OCI-LY1 (cell line): ENCODE results near the gene MEG3.

ENCODE experiments used
- H2AFZ ChIP-seq: fragments of 200-600 bp; sonication (generic), shearing (Covaris generic); 2 replicates; pipeline ENCODE4 v1.6.0; 2014; ENCODE audit warnings: antibody characterized with exemption, mild to moderate bottlenecking, low read length
- H3F3A ChIP-seq: fragments of 200-600 bp; sonication (generic), shearing (Covaris generic); 2 replicates; pipeline ENCODE4 v1.6.0; 2014; ENCODE audit warnings: mild to moderate bottlenecking, antibody characterized with exemption, low read length, moderate library complexity; ENCODE audit not compliant: insufficient read depth
- H3K27ac ChIP-seq: fragments of 200-600 bp; sonication (generic); 2 replicates; pipeline ENCODE4 v1.5.1; 2014; ENCODE audit warnings: low read length, mixed run types, mild to moderate bottlenecking, low read depth; ENCODE audit not compliant: poor library complexity, severe bottlenecking
- H3K27me3 ChIP-seq: fragments of 200-600 bp; sonication (generic); 2 replicates; pipeline ENCODE4 v1.6.0; 2014; ENCODE audit warnings: antibody characterized with exemption, mild to moderate bottlenecking, low read length, moderate library complexity; ENCODE audit not compliant: insufficient read depth
- H3K36me3 ChIP-seq: fragments of 200-600 bp; sonication (generic); 2 replicates; pipeline ENCODE4 v1.6.1; 2014; ENCODE audit warnings: mild to moderate bottlenecking, antibody characterized with exemption, low read length, moderate library complexity, mixed read lengths; ENCODE audit not compliant: insufficient read depth
- H3K4me1 ChIP-seq: fragments of 200-600 bp; sonication (generic); 2 replicates; pipeline ENCODE4 v1.5.1; 2014; ENCODE audit warnings: mild to moderate bottlenecking, low read length, moderate library complexity; ENCODE audit not compliant: insufficient read depth, severe bottlenecking
- H3K4me2 ChIP-seq: fragments of 200-600 bp; sonication (generic), shearing (Covaris generic); 2 replicates; pipeline ENCODE4 v1.6.1; 2014; ENCODE audit warnings: low read length
- H3K4me3 ChIP-seq: fragments of 200-600 bp; sonication (generic); 2 replicates; pipeline ENCODE4 v1.5.1; 2014; ENCODE audit warnings: low read length, low read depth, mild to moderate bottlenecking, mixed read lengths; ENCODE audit not compliant: poor library complexity, severe bottlenecking
- H3K79me2 ChIP-seq: fragments of 200-600 bp; shearing (Covaris generic); 2 replicates; pipeline ENCODE4 v1.6.1; 2016; ENCODE audit warnings: mixed run types, low read length, mixed read lengths; ENCODE audit not compliant: insufficient read depth
- H3K9ac ChIP-seq: fragments of 200-600 bp; sonication (generic), shearing (Covaris generic); 2 replicates; pipeline ENCODE4 v1.6.1; 2014; ENCODE audit warnings: mild to moderate bottlenecking, low read length, mixed read lengths
- H3K9me2 ChIP-seq: fragments of 200-600 bp; sonication (generic), shearing (Covaris generic); 2 replicates; pipeline ENCODE4 v1.6.1; 2014; ENCODE audit warnings: low read depth, mild to moderate bottlenecking, low read length, mixed read lengths
- H3K9me3 ChIP-seq: fragments of 200-600 bp; shearing (Covaris generic); 2 replicates; pipeline ENCODE4 v1.6.1; 2014; ENCODE audit warnings: low read length, mixed read lengths
- H4K20me1 ChIP-seq: fragments of 200-600 bp; sonication (generic), shearing (Covaris generic); 2 replicates; pipeline ENCODE4 v1.6.0; 2016; ENCODE audit warnings: mild to moderate bottlenecking, low read length; ENCODE audit not compliant: insufficient read depth
- CTCF ChIP-seq: fragments of 200-600 bp; sonication (generic), shearing (Covaris generic); IDR thresholded peaks from 2 replicates; pipeline ENCODE4 v1.5.1; 2017; ENCODE audit warnings: mild to moderate bottlenecking, antibody characterized with exemption, low read length, moderate library complexity, mixed read lengths
- EZH2 ChIP-seq: fragments of 200-600 bp; sonication (generic), shearing (Covaris generic); IDR thresholded peaks from 2 replicates; pipeline ENCODE4 v1.8.0; 2017; ENCODE audit warnings: borderline replicate concordance, mixed run types, mild to moderate bottlenecking, antibody characterized with exemption, low read length, moderate library complexity, mixed read lengths

The MEG3 gene

GRCh38 chr14:100856056-100856950 lies 30.4 kb downstream of the MEG3 start:
- peaks cover 3% of the 10 kb centered on the region; the same call in 1 of the 2 replicates for H3K27me3 ChIP-seq
- no peaks in the 10 kb centered on the region for H3K9me3 ChIP-seq
- H3K4me1 ChIP-seq = no peaks in the 10 kb centered on the region
- no peak overlapping the region for H3K4me3 ChIP-seq
- no peaks in the 10 kb centered on the region for H4K20me1 ChIP-seq
- H3K36me3 ChIP-seq = no peaks in the 10 kb centered on the region
- H3K79me2 ChIP-seq = no peaks in the 10 kb centered on the region
- no peak overlapping the region for H3K4me2 ChIP-seq
- H3K27ac ChIP-seq = no peak overlapping the region
- no peak overlapping the region for H2AFZ ChIP-seq
- H3K9ac ChIP-seq = no peak overlapping the region
- H3K9me2 ChIP-seq = no peaks in the 10 kb centered on the region
- no peak for TF ChIP-seq CTCF
- TF ChIP-seq EZH2 = no peak
- no peaks in the 10 kb centered on the region for H3F3A ChIP-seq

DNA sequence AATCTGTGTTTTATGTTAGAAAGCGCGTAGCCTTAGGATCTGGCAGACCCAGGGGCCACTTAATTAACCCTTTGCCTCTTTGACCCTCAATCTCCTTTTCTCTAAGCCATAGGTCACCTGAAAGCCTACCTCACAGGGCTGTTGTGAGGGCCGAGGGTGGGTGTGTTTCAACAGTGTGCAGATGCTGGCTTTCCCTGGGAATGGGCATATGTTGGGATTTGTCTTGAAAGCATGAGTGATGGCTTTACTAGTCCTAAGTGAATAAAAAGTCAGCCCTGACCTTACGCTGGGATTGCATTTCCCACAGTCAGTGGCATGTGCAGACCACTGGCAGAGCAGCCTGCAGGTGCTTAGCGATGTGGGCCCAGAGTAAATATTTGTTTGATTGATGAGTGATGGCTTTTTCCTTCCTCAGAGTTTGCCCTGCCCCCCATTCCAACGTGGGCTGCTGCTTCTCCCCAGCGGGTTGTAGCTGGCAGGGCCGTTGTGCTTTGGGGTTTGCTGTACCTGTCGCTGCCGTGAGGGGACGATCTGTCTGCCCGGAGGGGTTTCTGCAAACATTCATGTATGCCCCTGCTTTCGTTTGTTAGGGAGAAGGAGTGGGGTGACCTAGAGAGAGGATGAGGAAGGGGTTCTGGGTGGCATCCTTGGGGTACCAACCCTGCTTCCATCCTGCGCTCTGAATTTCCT lies 31.5 kb downstream of the MEG3 start:
- H2AFZ ChIP-seq = no peak overlapping the region
- no peak overlapping the region for H3K4me3 ChIP-seq
- H3K9me2 ChIP-seq = no peaks in the 10 kb centered on the region
- no peaks in the 10 kb centered on the region for H3K4me1 ChIP-seq
- H3K27ac ChIP-seq = no peak overlapping the region
- no peaks in the 10 kb centered on the region for H4K20me1 ChIP-seq
- H3F3A ChIP-seq = no peaks in the 10 kb centered on the region
- H3K4me2 ChIP-seq = no peak overlapping the region
- H3K79me2 ChIP-seq = no peaks in the 10 kb centered on the region
- H3K9me3 ChIP-seq = no peaks in the 10 kb centered on the region
- H3K36me3 ChIP-seq = no peaks in the 10 kb centered on the region
- H3K9ac ChIP-seq = no peak overlapping the region
- TF ChIP-seq EZH2 (no peak), CTCF (no peak)
- peaks cover 3% of the 10 kb centered on the region; the same call in 1 of the 2 replicates for H3K27me3 ChIP-seq

- TF ChIP-seq CTCF = no peak
- TF ChIP-seq EZH2 = no peak
- H3K36me3 ChIP-seq = no peaks in the 10 kb centered on the region
- no peaks in the 10 kb centered on the region for H3F3A ChIP-seq
- H3K4me3 ChIP-seq = no peak overlapping the region
- no peaks in the 10 kb centered on the region for H3K4me1 ChIP-seq
- no peak overlapping the region for H2AFZ ChIP-seq
- no peaks in the 10 kb centered on the region for H3K9me3 ChIP-seq
- peaks cover 3% of the 10 kb centered on the region; the same call in 1 of the 2 replicates for H3K27me3 ChIP-seq
- H3K4me2 ChIP-seq = no peak overlapping the region
- H3K9ac ChIP-seq = no peak overlapping the region
- no peaks in the 10 kb centered on the region for H3K79me2 ChIP-seq
- no peak overlapping the region for H3K27ac ChIP-seq
- no peaks in the 10 kb centered on the region for H4K20me1 ChIP-seq
- no peaks in the 10 kb centered on the region for H3K9me2 ChIP-seq
Observed at GRCh38 chr14:100857923-100858837, 32.3 kb downstream of the MEG3 start.
